IMR-90 (cell line): ENCODE results near the gene CALU. TPM values are rescaled to one million over a fixed set of nuclear protein-coding genes. Genes with fewer than 3 reads are reported as not detected.

ENCODE experiments used
- ATAC-seq: fragments of 200-7000 bp; cut with Tn5 transposase; 2 replicates; pipeline ENCODE4 v1.9.1; 2020; ENCODE audit warnings: low read depth, mild to moderate bottlenecking, moderate library complexity
- BruUV-seq: library from RNA; stranded (reverse); fragments of 400-500 nt; replicated peaks from 2 replicates; lab custom pipeline; 2021; lab: Mats Ljungman, UMichigan
- CTCF ChIA-PET: fragments of 300-600 bp; formaldehyde crosslinking; extraction: SDS; loops from one replicate; lab custom pipeline; 2021; ENCODE audit warnings: antibody characterized with exemption; lab: Yijun Ruan, JAX
- POLR2A ChIA-PET: fragments of 300-600 bp; sonication (Branson Sonifier 250); formaldehyde crosslinking; loops from one replicate; lab custom pipeline; 2022; ENCODE audit warnings: antibody characterized with exemption; ENCODE audit not compliant: unreplicated experiment; lab: Charles Lee
- DNase-seq: peaks from one replicate; pipeline ENCODE4 v3.0.0; 2013
- H2AFZ ChIP-seq: replicated peaks from 2 replicates; pipeline ENCODE3; 2013; ENCODE audit warnings: low read length, mild to moderate bottlenecking; ENCODE audit not compliant: poor library complexity
- H2AK5ac ChIP-seq: 2 replicates; pipeline ENCODE4 v1.6.1; 2013; ENCODE audit warnings: low read depth, low read length, inconsistent platforms
- H2AK9ac ChIP-seq: replicated peaks from 2 replicates; pipeline ENCODE3; 2013; ENCODE audit warnings: mild to moderate bottlenecking, low read depth, low read length, moderate library complexity; ENCODE audit not compliant: poor library complexity
- H2BK120ac ChIP-seq: 2 replicates; pipeline ENCODE4 v1.6.1; 2013; ENCODE audit warnings: low read depth, low read length, inconsistent platforms
- H2BK15ac ChIP-seq: 3 replicates; pipeline ENCODE4 v1.6.1; 2013; ENCODE audit warnings: low read depth, low read length, inconsistent platforms
- H2BK20ac ChIP-seq: 2 replicates; pipeline ENCODE4 v1.6.1; 2013; ENCODE audit warnings: low read depth, mild to moderate bottlenecking, inconsistent platforms, low read length, moderate library complexity
- H2BK5ac ChIP-seq: 2 replicates; pipeline ENCODE4 v1.6.1; 2013; ENCODE audit warnings: mild to moderate bottlenecking, low read depth, low read length, inconsistent platforms; ENCODE audit not compliant: poor library complexity, severe bottlenecking
- H3K14ac ChIP-seq: replicated peaks from 2 replicates; pipeline ENCODE4 v1.6.1; 2013; ENCODE audit warnings: low read depth, low read length, inconsistent platforms
- H3K18ac ChIP-seq: 2 replicates; pipeline ENCODE4 v1.6.1; 2013; ENCODE audit warnings: low read depth, low read length, control low read depth
- H3K23ac ChIP-seq: 2 replicates; pipeline ENCODE4 v1.6.1; 2013; ENCODE audit warnings: low read depth, low read length, inconsistent platforms
- H3K27ac ChIP-seq: 2 replicates; pipeline ENCODE4 v1.5.1; 2013; ENCODE audit warnings: mild to moderate bottlenecking, control low read depth, low read length; ENCODE audit not compliant: insufficient read depth
- H3K27me3 ChIP-seq: 2 replicates; pipeline ENCODE4 v1.6.1; 2013; ENCODE audit warnings: low read length; ENCODE audit not compliant: control insufficient read depth, insufficient read depth
- H3K36me3 ChIP-seq: 2 replicates; pipeline ENCODE4 v1.6.1; 2013; ENCODE audit warnings: low read length, mixed read lengths; ENCODE audit not compliant: control insufficient read depth, insufficient read depth
- H3K4ac ChIP-seq: 2 replicates; pipeline ENCODE4 v1.6.1; 2013; ENCODE audit warnings: low read depth, low read length, inconsistent platforms
- H3K4me1 ChIP-seq: 2 replicates; pipeline ENCODE4 v1.6.1; 2013; ENCODE audit warnings: low read length, mixed read lengths; ENCODE audit not compliant: control insufficient read depth, insufficient read depth
- H3K4me2 ChIP-seq: 2 replicates; pipeline ENCODE4 v1.6.1; 2013; ENCODE audit warnings: low read depth, mild to moderate bottlenecking, control low read depth, low read length, moderate library complexity
- H3K4me3 ChIP-seq: 2 replicates; pipeline ENCODE4 v1.5.1; 2013; ENCODE audit warnings: low read depth, mild to moderate bottlenecking, control low read depth, low read length, moderate library complexity; ENCODE audit not compliant: insufficient read depth
- H3K56ac ChIP-seq: 2 replicates; pipeline ENCODE4 v1.6.1; 2013; ENCODE audit warnings: low read length, inconsistent platforms; ENCODE audit not compliant: insufficient read depth; ENCODE audit errors: extremely low read depth
- H3K79me1 ChIP-seq, 2 experiments: 2 replicates each; pipeline ENCODE4 v1.6.1; 2013; ENCODE audit warnings: low read length in 2 of 2, inconsistent platforms in 1 of 2, low read depth in 1 of 2
- H3K9ac ChIP-seq: 2 replicates; pipeline ENCODE4 v1.6.1; 2013; ENCODE audit warnings: low read depth, low read length, control low read depth
- H3K9me1 ChIP-seq: 2 replicates; pipeline ENCODE4 v1.6.1; 2013; ENCODE audit warnings: low read length, inconsistent platforms; ENCODE audit not compliant: insufficient read depth
- H3K9me3 ChIP-seq: 2 replicates; pipeline ENCODE4 v1.6.1; 2013; ENCODE audit warnings: low read length; ENCODE audit not compliant: control insufficient read depth, insufficient read depth
- H4K20me1 ChIP-seq: 2 replicates; pipeline ENCODE4 v1.6.1; 2013; ENCODE audit warnings: low read length, inconsistent platforms; ENCODE audit not compliant: insufficient read depth
- H4K5ac ChIP-seq: 2 replicates; pipeline ENCODE4 v1.6.1; 2013; ENCODE audit warnings: mild to moderate bottlenecking, low read depth, low read length, control low read depth
- H4K8ac ChIP-seq, 2 experiments: 2 replicates each; pipeline ENCODE4 v1.6.1; 2013; ENCODE audit warnings: low read depth in 2 of 2, low read length in 2 of 2, control low read depth in 1 of 2, inconsistent platforms in 1 of 2
- H4K91ac ChIP-seq: 2 replicates; pipeline ENCODE4 v1.6.1; 2013; ENCODE audit warnings: low read depth, low read length, inconsistent platforms; ENCODE audit not compliant: insufficient read depth
- BHLHE40 ChIP-seq: fragments of 150-350 bp; IDR thresholded peaks from 2 replicates; pipeline ENCODE4 v1.6.1; 2016; ENCODE audit warnings: mild to moderate bottlenecking, low read depth, low read length
- CEBPB ChIP-seq: IDR thresholded peaks from 2 replicates; pipeline ENCODE4 v1.6.1; 2012; ENCODE audit warnings: low read depth, low read length, improper control_type of control experiment
- CHD1 ChIP-seq: IDR thresholded peaks from 2 replicates; pipeline ENCODE4 v1.6.1; 2012; ENCODE audit warnings: low read depth, low read length, improper control_type of control experiment
- CTCF ChIP-seq: conservative IDR thresholded peaks from 2 replicates; pipeline ENCODE4 v1.5.1; 2012; ENCODE audit warnings: mild to moderate bottlenecking, low read depth, low read length, improper control_type of control experiment
- ELK1 ChIP-seq: fragments of 150-350 bp; IDR thresholded peaks from 2 replicates; pipeline ENCODE4 v1.6.1; 2016; ENCODE audit warnings: low read depth, mild to moderate bottlenecking, low read length, moderate library complexity, borderline replicate concordance
- FOS ChIP-seq: fragments of 150-350 bp; IDR thresholded peaks from 2 replicates; pipeline ENCODE4 v1.6.1; 2016; ENCODE audit warnings: low read depth, low read length
- MAFK ChIP-seq: IDR thresholded peaks from 2 replicates; pipeline ENCODE4 v1.6.1; 2012; ENCODE audit warnings: low read depth, low read length, improper control_type of control experiment
- MAZ ChIP-seq: IDR thresholded peaks from 2 replicates; pipeline ENCODE4 v1.6.1; 2012; ENCODE audit warnings: low read depth, mild to moderate bottlenecking, low read length, improper control_type of control experiment, moderate library complexity, borderline replicate concordance
- MXI1 ChIP-seq: IDR thresholded peaks from 2 replicates; pipeline ENCODE4 v1.6.1; 2012; ENCODE audit warnings: low read depth, mild to moderate bottlenecking, low read length, moderate library complexity, borderline replicate concordance
- NFE2L2 ChIP-seq: fragments of 150-350 bp; IDR thresholded peaks from 2 replicates; pipeline ENCODE4 v1.6.1; 2016; ENCODE audit warnings: low read depth, mild to moderate bottlenecking, low read length
- POLR2A ChIP-seq: IDR thresholded peaks from 2 replicates; pipeline ENCODE4 v1.6.1; 2012; ENCODE audit warnings: mild to moderate bottlenecking, low read depth, low read length
- RAD21 ChIP-seq: IDR thresholded peaks from 2 replicates; pipeline ENCODE4 v1.6.1; 2012; ENCODE audit warnings: low read length, improper control_type of control experiment
- RCOR1 ChIP-seq: IDR thresholded peaks from 2 replicates; pipeline ENCODE4 v1.6.1; 2012; ENCODE audit warnings: mild to moderate bottlenecking, low read length, improper control_type of control experiment; ENCODE audit not compliant: insufficient replicate concordance
- RFX5 ChIP-seq: IDR thresholded peaks from 2 replicates; pipeline ENCODE4 v1.8.0; 2012; ENCODE audit warnings: low read depth, mild to moderate bottlenecking, low read length, moderate library complexity
- SMC3 ChIP-seq: fragments of 150-350 bp; IDR thresholded peaks from 2 replicates; pipeline ENCODE4 v1.6.1; 2016; ENCODE audit warnings: low read depth, mild to moderate bottlenecking, antibody characterized with exemption, low read length, moderate library complexity
- USF2 ChIP-seq: fragments of 150-350 bp; IDR thresholded peaks from 2 replicates; pipeline ENCODE4 v1.6.1; 2017; ENCODE audit warnings: mild to moderate bottlenecking, antibody characterized with exemption, low read length, low read depth
- whole genome bisulfite sequencing, 2 experiments: methylation state at CpG; one replicate each; pipeline versions ENCODE4 v1.1.5 to v1.1.7; 2013; ENCODE audit warnings: missing lambda C conversion rate in 2 of 2; ENCODE audit not compliant: insufficient read length in 1 of 2; ENCODE audit errors: extremely low coverage in 2 of 2; 5-methylcytosine and 5-hydroxymethylcytosine counted together
- dilution Hi-C: fragments of 300-500 bp; cut with HindIII; formaldehyde crosslinking; loops from one replicate; pipeline ENCODE4 v1.14.3; 2018; ENCODE audit warnings: low sequenced_read_pairs; ENCODE audit not compliant: unreplicated experiment
- in situ Hi-C: fragments of 300-500 bp; cut with MboI; formaldehyde crosslinking; loops from 3 replicates; pipeline ENCODE4 v1.14.3; 2019; ENCODE audit warnings: low sequenced_read_pairs, inconsistent platforms, mixed read lengths
- intact Hi-C: fragments of 100-400 bp; cut with micrococcal nuclease; formaldehyde crosslinking; loops from 2 replicates; pipeline ENCODE4 v1.10.0; 2022
- polyA plus RNA-seq, 3 experiments: library from polyadenylated mRNA; depleted of rRNA; stranded (reverse); fragments of >200 nt; gene quantifications; 2 replicates each; pipeline ENCODE4 v1.2.3, GENCODE V29; 2012; ENCODE audit warnings: low replicate concordance in 1 of 3
- total RNA-seq: library from RNA; depleted of rRNA; stranded (reverse); fragments of >200 nt; gene quantifications from 2 replicates; pipeline ENCODE4 v1.2.3, GENCODE V29; 2012

CALU gene
- total and polyA plus RNA-seq, 2 of the 4 experiments (the other 2 are of a cell fraction): 421 to 525 TPM

GRCh38 chr7:128727239-128727638 lies 11.9 kb upstream of the CALU start:
- Histone ChIP-seq H2AFZ (no peak overlapping the region), H3K27ac (no peak overlapping the region), H3K56ac (no peak overlapping the region), H3K4ac (no peak overlapping the region), H2AK9ac (no peak overlapping the region), H2AK5ac (no peak overlapping the region), H4K91ac (no peak overlapping the region), H3K4me1 (no peaks in the 10 kb centered on the region; the same call in 1 of the 2 replicates), H4K8ac (no peak overlapping the region), H3K9me1 (no peaks in the 10 kb centered on the region), H3K79me1 (no peaks in the 10 kb centered on the region), H3K9ac (no peak overlapping the region), H3K27me3 (peaks cover 20% of the 10 kb centered on the region), H2BK5ac (no peak overlapping the region), H4K20me1 (no peaks in the 10 kb centered on the region; the same call in 1 of the 2 replicates), H3K4me3 (no peak overlapping the region), H3K36me3 (no peaks in the 10 kb centered on the region), H3K4me2 (no peak overlapping the region), H3K9me3 (no peaks in the 10 kb centered on the region), H2BK20ac (no peak overlapping the region), H3K14ac (no peak overlapping the region), H4K5ac (no peak overlapping the region), H2BK15ac (no peak overlapping the region), H2BK120ac (no peak overlapping the region), H3K18ac (no peak overlapping the region), H3K23ac (no peak overlapping the region)
- ATAC-seq: no peak
- in situ Hi-C loops: no loop called here
- ChIA-PET CTCF (no interaction called here), POLR2A (no interaction called here)
- TF ChIP-seq MAFK (no peak), USF2 (no peak), FOS (no peak), CHD1 (no peak), RCOR1 (no peak), RAD21 (no peak), POLR2A (no peak), MAZ (no peak), BHLHE40 (no peak), CEBPB (no peak), SMC3 (no peak), NFE2L2 (no peak), ELK1 (no peak), RFX5 (no peak), MXI1 (no peak), CTCF (no peak)
- WGBS, 2 experiments: 90% methylated on average over 1 of the region's 4 CpGs; no CpG with 5 or more reads in 1 of the 2 experiments
- dilution Hi-C loops: no loop called here
- DNase-seq: no peak
- no TSS peak for BruUV-seq
- intact Hi-C loops: no loop called here
